ENCODE results near the gene PPP1R16B. TPM values are rescaled to one million over a fixed set of nuclear protein-coding genes. Genes with fewer than 3 reads are reported as not detected.

PPP1R16B gene
- polyA plus RNA-seq, 2 of the 4 experiments (the other 2 are of a cell fraction), result 0.17 to 0.31 TPM

DNA sequence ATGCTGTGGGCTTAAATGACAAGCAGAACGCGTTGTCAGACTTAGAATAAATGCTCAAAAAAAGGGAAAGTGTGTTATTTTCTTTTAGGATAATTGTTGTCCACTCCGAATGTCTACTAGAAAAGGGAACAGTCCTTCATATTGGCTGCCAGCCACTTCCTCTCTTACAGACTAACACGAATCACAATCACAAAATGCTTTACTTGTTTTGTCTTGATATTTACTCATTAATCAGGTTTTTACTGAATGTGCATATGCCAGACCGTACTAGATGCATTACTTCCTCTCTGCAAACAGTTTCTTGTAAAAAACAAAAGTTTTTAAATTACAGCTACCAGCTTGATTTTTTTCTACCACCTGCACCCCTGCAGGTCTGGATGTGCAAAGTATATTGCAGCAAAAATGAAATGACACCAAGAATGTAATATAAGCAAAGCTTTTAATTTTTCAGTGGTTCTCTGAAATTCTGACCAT lies 157.5 kb downstream of the PPP1R16B start:
- ATAC-seq (no peak), FAIRE-seq (no peak), DNase-seq (ENCODE audit: low read depth in 1 of 2, low spot score in 1 of 2) (no peak)
- Histone ChIP-seq H3K27ac (peak overlapping the region; percentile 95 to 98), H3K4me1 (peaks cover 15% of the 10 kb centered on the region; the same call in 2 of the 3 replicates), H3K9me3 (no peaks in the 10 kb centered on the region), H3K4me3 (peak overlapping the region; percentile 95), H3K4me2 (peak overlapping the region; percentile 98)
- ChIA-PET POLR2A (interaction anchor here (0.6 to 2.7 kb wide), 6 partner anchors 31 to 394 kb away, joined by 3 to 34 read pairs (median 4); partner anchors contain the start of gene FAM83D), CTCF (interaction anchor here (0.9 to 5.5 kb wide), 8 partner anchors 8 to 489 kb away, joined by 3 to 26 read pairs (median 3); partner anchors contain the start of gene FAM83D)
- no peak for TF ChIP-seq CHD4 (IDR thresholded peaks at IDR 0.05; ENCODE audit: borderline replicate concordance)
- no peak for TF ChIP-seq ESRRA (IDR thresholded peaks at IDR 0.05; ENCODE audit: borderline replicate concordance, low read length)
- no peak for TF ChIP-seq SREBF2 (IDR thresholded peaks at IDR 0.05)
- WGBS (ENCODE audit: missing lambda C conversion rate), result under 1% methylated on average over 5 of the region's 5 CpGs

GRCh38 chr20:38963745-38964144 lies 158.2 kb downstream of the PPP1R16B start:
- no peak for TF ChIP-seq HOXB5 (CRISPR knock-in tag; IDR thresholded peaks at IDR 0.05)
- TF ChIP-seq RFX5 (IDR thresholded peaks at IDR 0.05), result no peak
- TF ChIP-seq, protein P1, sequence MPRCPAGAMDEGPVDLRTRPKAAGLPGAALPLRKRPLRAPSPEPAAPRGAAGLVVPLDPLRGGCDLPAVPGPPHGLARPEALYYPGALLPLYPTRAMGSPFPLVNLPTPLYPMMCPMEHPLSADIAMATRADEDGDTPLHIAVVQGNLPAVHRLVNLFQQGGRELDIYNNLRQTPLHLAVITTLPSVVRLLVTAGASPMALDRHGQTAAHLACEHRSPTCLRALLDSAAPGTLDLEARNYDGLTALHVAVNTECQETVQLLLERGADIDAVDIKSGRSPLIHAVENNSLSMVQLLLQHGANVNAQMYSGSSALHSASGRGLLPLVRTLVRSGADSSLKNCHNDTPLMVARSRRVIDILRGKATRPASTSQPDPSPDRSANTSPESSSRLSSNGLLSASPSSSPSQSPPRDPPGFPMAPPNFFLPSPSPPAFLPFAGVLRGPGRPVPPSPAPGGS (IDR thresholded peaks at IDR 0.05), result no peak
- no peak for TF ChIP-seq FOXS1 (CRISPR knock-in tag; IDR thresholded peaks at IDR 0.05)
- TF ChIP-seq JUN (IDR thresholded peaks at IDR 0.05), result no peak
- no peak for TF ChIP-seq USF2 (IDR thresholded peaks at IDR 0.05)
- TF ChIP-seq TFCP2L1 (CRISPR knock-in tag; IDR thresholded peaks at IDR 0.05), result no peak
- no peak for TF ChIP-seq HEYL (CRISPR knock-in tag; IDR thresholded peaks at IDR 0.05)
- no peak for TF ChIP-seq SMC3 (IDR thresholded peaks at IDR 0.05)
- TF ChIP-seq GATA3 (IDR thresholded peaks at IDR 0.05; ENCODE audit: borderline replicate concordance), result no peak
- TF ChIP-seq, protein P2, sequence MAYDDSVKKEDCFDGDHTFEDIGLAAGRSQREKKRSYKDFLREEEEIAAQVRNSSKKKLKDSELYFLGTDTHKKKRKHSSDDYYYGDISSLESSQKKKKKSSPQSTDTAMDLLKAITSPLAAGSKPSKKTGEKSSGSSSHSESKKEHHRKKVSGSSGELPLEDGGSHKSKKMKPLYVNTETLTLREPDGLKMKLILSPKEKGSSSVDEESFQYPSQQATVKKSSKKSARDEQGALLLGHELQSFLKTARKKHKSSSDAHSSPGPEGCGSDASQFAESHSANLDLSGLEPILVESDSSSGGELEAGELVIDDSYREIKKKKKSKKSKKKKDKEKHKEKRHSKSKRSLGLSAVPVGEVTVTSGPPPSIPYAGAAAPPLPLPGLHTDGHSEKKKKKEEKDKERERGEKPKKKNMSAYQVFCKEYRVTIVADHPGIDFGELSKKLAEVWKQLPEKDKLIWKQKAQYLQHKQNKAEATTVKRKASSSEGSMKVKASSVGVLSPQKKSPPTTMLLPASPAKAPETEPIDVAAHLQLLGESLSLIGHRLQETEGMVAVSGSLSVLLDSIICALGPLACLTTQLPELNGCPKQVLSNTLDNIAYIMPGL (CRISPR knock-in tag; IDR thresholded peaks at IDR 0.05; ENCODE audit: borderline replicate concordance), result no peak
- TF ChIP-seq POLR2AphosphoS2 (conservative IDR thresholded peaks at IDR 0.05; ENCODE audit: low read length), result no peak
- no peak for TF ChIP-seq EHF (CRISPR knock-in tag; IDR thresholded peaks at IDR 0.05)
- TF ChIP-seq HOXB13 (CRISPR knock-in tag; IDR thresholded peaks at IDR 0.05; ENCODE audit: low read depth), result no peak
- CTCF ChIA-PET, result interaction anchor here (0.9 to 5.5 kb wide), 2 partner anchors 9 to 85 kb away, joined by 3 to 26 read pairs; no protein-coding TSS in a partner anchor
- POLR2A ChIA-PET, result interaction anchor here (1.6 kb wide), 1 partner anchor 31 kb away, joined by 3 read pairs; no protein-coding TSS in a partner anchor
- FAIRE-seq, result no peak
- no peak for DNase-seq (ENCODE audit: low read depth in 1 of 2, low spot score in 1 of 2)
- Histone ChIP-seq H3K27ac (no peak overlapping the region), H3K4me3 (no peak overlapping the region), H3K4me1 (peaks cover 15% of the 10 kb centered on the region; the same call in 2 of the 3 replicates), H3K9me3 (no peaks in the 10 kb centered on the region), H3K4me2 (peak overlapping the region; percentile 98)
- no peak for ATAC-seq

- ATAC-seq (no peak), DNase-seq (ENCODE audit: low read depth in 1 of 2, low spot score in 1 of 2) (no peak), FAIRE-seq (no peak)
- no peak overlapping the region for H3K4me3 ChIP-seq
- CTCF ChIA-PET, result interaction anchor here (0.6 to 5.5 kb wide), 4 partner anchors 30 to 166 kb away, joined by 3 to 26 read pairs (median 3); no protein-coding TSS in a partner anchor
- H3K27ac ChIP-seq, result no peak overlapping the region
- H3K9me3 ChIP-seq, result no peaks in the 10 kb centered on the region
- TF ChIP-seq FOSL2 (IDR thresholded peaks at IDR 0.05), result no peak
- no peak for TF ChIP-seq FOSL2 (CRISPR knock-in tag; IDR thresholded peaks at IDR 0.05)
- no peak for TF ChIP-seq MYC (IDR thresholded peaks at IDR 0.05; ENCODE audit: borderline replicate concordance, low read length)
- TF ChIP-seq, protein P3, sequence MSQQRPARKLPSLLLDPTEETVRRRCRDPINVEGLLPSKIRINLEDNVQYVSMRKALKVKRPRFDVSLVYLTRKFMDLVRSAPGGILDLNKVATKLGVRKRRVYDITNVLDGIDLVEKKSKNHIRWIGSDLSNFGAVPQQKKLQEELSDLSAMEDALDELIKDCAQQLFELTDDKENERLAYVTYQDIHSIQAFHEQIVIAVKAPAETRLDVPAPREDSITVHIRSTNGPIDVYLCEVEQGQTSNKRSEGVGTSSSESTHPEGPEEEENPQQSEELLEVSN (IDR thresholded peaks at IDR 0.05; ENCODE audit: borderline replicate concordance, low read depth), result no peak
- no peak for TF ChIP-seq USF2 (IDR thresholded peaks at IDR 0.05)
- TF ChIP-seq, protein P1 (IDR thresholded peaks at IDR 0.05), result no peak
- TF ChIP-seq, protein P2 (CRISPR knock-in tag; IDR thresholded peaks at IDR 0.05; ENCODE audit: borderline replicate concordance), result no peak
- TF ChIP-seq CBX8 (IDR thresholded peaks at IDR 0.05), result no peak
- TF ChIP-seq CBX2 (IDR thresholded peaks at IDR 0.05; ENCODE audit: borderline replicate concordance, low read depth), result no peak
- TF ChIP-seq RCOR1 (IDR thresholded peaks at IDR 0.05; ENCODE audit: low read depth, low read length), result no peak
- TF ChIP-seq SMC3 (IDR thresholded peaks at IDR 0.05), result no peak
- peaks cover 18% of the 10 kb centered on the region; the same call in 2 of the 3 replicates for H3K4me1 ChIP-seq
- POLR2A ChIA-PET, result no interaction called here
- no peak overlapping the region for H3K4me2 ChIP-seq
Measured at GRCh38 chr20:38965264-38965663, 159.8 kb downstream of the PPP1R16B start.

Data from A549 (cell line).